ENCODE data around the gene RIPPLY3. TPM values are rescaled to one million over a fixed set of nuclear protein-coding genes. Genes with fewer than 3 reads are reported as not detected.
A peak's percentile ranks its signal among the peaks of the same experiment; 100 is the strongest.

RIPPLY3 gene
- total and polyA plus RNA-seq, 2 of the 13 experiments (the other 11 are each of a cell fraction or from before 2014, with no cell fraction given): 0.09 to 2.9 TPM

GRCh38 chr21:36985751-36986594 is 20.5 kb upstream of the RIPPLY3 start (continued):
- TF ChIP-seq HOXA5 (CRISPR knock-in tag; IDR thresholded peaks at IDR 0.05) (no peak), CBFB (CRISPR knock-in tag; IDR thresholded peaks at IDR 0.05) (no peak)

GRCh38 chr21:36987845-36988244 is 18.7 kb upstream of the RIPPLY3 start:
- POLR2A ChIA-PET: interaction anchor here (0.8 to 2.4 kb wide), 9 partner anchors 9 to 508 kb away, joined by 3 to 11 read pairs (median 8); partner anchors contain the start of genes CLDN14, DYRK1A, HLCS and PIGP
- ATAC-seq (no peak), DNase-seq (ENCODE audit: low spot score) (peak; percentile 68), FAIRE-seq (peak; percentile 37)
- Histone ChIP-seq H3K79me2 (ENCODE audit: insufficient read depth, low read length) (no peaks in the 10 kb centered on the region), H3K4me1 (ENCODE audit: insufficient read depth, low read length) (peaks cover 54% of the 10 kb centered on the region), H3K27ac (ENCODE audit: extremely low read length, insufficient read depth, low read length) (peak overlapping the region; percentile 69), H3K9ac (ENCODE audit: insufficient read depth, low read depth, low read length) (peak overlapping the region; percentile 25; the same call in 1 of the 2 replicates), H2AFZ (ENCODE audit: low read length) (no peak overlapping the region), H3K4me3 (replicated peaks in 1 of 3; ENCODE audit: insufficient read depth in 1 of 3, low read depth in 2 of 3, low read length in 3 of 3) (no peak overlapping the region), H3K9me3 (ENCODE audit: low read length) (no peaks in the 10 kb centered on the region), H3K36me3 (replicated peaks in 1 of 2; ENCODE audit: control insufficient read depth in 1 of 2, insufficient read depth in 2 of 2, low read length in 2 of 2) (no peaks in the 10 kb centered on the region), H4K20me1 (ENCODE audit: insufficient read depth, low read length) (no peaks in the 10 kb centered on the region), H3K4me2 (ENCODE audit: low read depth, low read length) (peak overlapping the region; percentile 76), H3K27me3 (ENCODE audit: control insufficient read depth in 1 of 2, insufficient read depth in 2 of 2, low read length in 2 of 2) (no peaks in the 10 kb centered on the region)
- no TSS peak for BruUV-seq (replicated peaks)
- in situ Hi-C loops (cut with HindIII; ENCODE audit: extremely low pct_ligation_motif_present, low pct_unique_long_range_greater_than_20kb): no loop called here
- CTCF ChIA-PET (ENCODE audit: low intra/inter-chr PET ratio, low total read pairs): interaction anchor here (0.7 to 1.3 kb wide), 2 partner anchors 11 to 21 kb away, joined by 3 read pairs; no protein-coding TSS in a partner anchor
- intact Hi-C loops (cut with micrococcal nuclease; ENCODE audit: unreplicated experiment): loop anchor here (5.0 kb wide), 1 partner anchor 84 kb away; the partner anchor contains the start of genes PIGP and TTC3
- peak; percentile 78; the same call in 1 of the 2 replicates for TF ChIP-seq NFIC (IDR thresholded peaks at IDR 0.05; ENCODE audit: low read length)
- TF ChIP-seq SP5 (CRISPR knock-in tag; IDR thresholded peaks at IDR 0.05; ENCODE audit: borderline replicate concordance, low read depth): no peak
- peak; percentile 83 for TF ChIP-seq SRF (IDR thresholded peaks at IDR 0.05; ENCODE audit: low read depth, low read length)
- TF ChIP-seq FOSL2 (CRISPR knock-in tag; IDR thresholded peaks at IDR 0.05): peak; percentile 28; the same call in 1 of the 2 replicates
- peak; percentile 78 for TF ChIP-seq CREM (IDR thresholded peaks at IDR 0.05)
- TF ChIP-seq CREM (CRISPR knock-in tag; IDR thresholded peaks at IDR 0.05): no peak
- 0 out of 2 replicates have a peak, but pooled peaks have one; percentile 13 for TF ChIP-seq ZNF264 (CRISPR knock-in tag; IDR thresholded peaks at IDR 0.05)
- no peak for TF ChIP-seq CBX2 (IDR thresholded peaks at IDR 0.05; ENCODE audit: low read depth, low read length)
- no peak for TF ChIP-seq CBX2 (CRISPR knock-in tag; IDR thresholded peaks at IDR 0.05; ENCODE audit: low read depth)
- no peak for TF ChIP-seq FOXO4 (CRISPR knock-in tag; conservative IDR thresholded peaks at IDR 0.05)
- peak; percentile 55; the same call in 1 of the 2 replicates for TF ChIP-seq RARA (CRISPR knock-in tag; IDR thresholded peaks at IDR 0.05)
- TF ChIP-seq ZNF563 (CRISPR knock-in tag; IDR thresholded peaks at IDR 0.05): no peak
- peak; percentile 61; the same call in 1 of the 2 replicates for TF ChIP-seq SOX5 (CRISPR knock-in tag; IDR thresholded peaks at IDR 0.05; ENCODE audit: borderline replicate concordance)
- TF ChIP-seq FOXP1 (IDR thresholded peaks at IDR 0.05): no peak
- TF ChIP-seq FOXP1 (CRISPR knock-in tag; IDR thresholded peaks at IDR 0.05): peak; percentile 81
- peak; percentile 45 for TF ChIP-seq NCOA2 (CRISPR knock-in tag; IDR thresholded peaks at IDR 0.05)
- peak in 1 of 2 experiments; percentile 81; a peak in 2 of 4 replicates for TF ChIP-seq EP300 (IDR thresholded peaks at IDR 0.05; ENCODE audit: low read depth in 2 of 2, low read length in 2 of 2)
- no peak for TF ChIP-seq EP300 (CRISPR knock-in tag; IDR thresholded peaks at IDR 0.05; ENCODE audit: borderline replicate concordance)
- TF ChIP-seq FOSL1 (CRISPR knock-in tag; IDR thresholded peaks at IDR 0.05; ENCODE audit: borderline replicate concordance): peak; percentile 33; the same call in 1 of the 2 replicates
- TF ChIP-seq ISL2 (CRISPR knock-in tag; IDR thresholded peaks at IDR 0.05): peak; percentile 46; the same call in 1 of the 2 replicates
- 0 out of 2 replicates have a peak, but pooled peaks have one; percentile 14 for TF ChIP-seq ATF1 (CRISPR knock-in tag; IDR thresholded peaks at IDR 0.05)
- TF ChIP-seq NR0B2 (CRISPR knock-in tag; IDR thresholded peaks at IDR 0.05): no peak
- no peak for TF ChIP-seq ZFAT (CRISPR knock-in tag; conservative IDR thresholded peaks at IDR 0.05)
- no peak for TF ChIP-seq NBN (conservative IDR thresholded peaks at IDR 0.05)

Data from HepG2 (cell line).